Stimulated activated CD4-positive, alpha-beta T cell treated with anti-CD3 and anti-CD28 coated beads, Interleukin-12 subunit alpha, Interleukin-12 subunit beta, amount 100 ng/mL, for 48 hours (primary cell): Measurements from ENCODE around the gene CALD1.

Experiments
- DNase-seq, 3 donors: peaks; one replicate each; pipeline ENCODE4 v3.0.0-alpha.2; 2020; ENCODE audit warnings: low read depth in 2 of 3, low spot score in 1 of 3

Gene CALD1

GRCh38 chr7:134778941-134779740, at the start of gene CALD1:
Gene CALD1 (plus strand): TSS chr7:134779634. CDS start chr7:134867734, 88,100 bp downstream.
- no peak for DNase-seq

- no peak for DNase-seq
Measured at GRCh38 chr7:134729895-134730294, 49.5 kb upstream of the CALD1 start.

- DNase-seq: no peak
Measured at GRCh38 chr7:134730411-134730829, 49.0 kb upstream of the CALD1 start.

- no peak for DNase-seq
Measured at GRCh38 chr7:134731616-134732015, 47.8 kb upstream of the CALD1 start.

GRCh38 chr7:134732728-134733127, 46.7 kb upstream of the CALD1 start:
- DNase-seq: no peak

GRCh38 chr7:134736381-134736780, 43.1 kb upstream of the CALD1 start:
- DNase-seq: no peak

GRCh38 chr7:134737566-134738345, 41.7 kb upstream of the CALD1 start:
- DNase-seq: peak; percentile 14 to 36 (median 24)

GRCh38 chr7:134739362-134739761, 40.1 kb upstream of the CALD1 start:
- DNase-seq: no peak

GRCh38 chr7:134740376-134740775, 39.1 kb upstream of the CALD1 start:
- no peak for DNase-seq

GRCh38 chr7:134741907-134742635, 37.4 kb upstream of the CALD1 start:
- DNase-seq: no peak

- no peak for DNase-seq
Measured at GRCh38 chr7:134742688-134743350, 36.6 kb upstream of the CALD1 start.

- no peak for DNase-seq
Measured at GRCh38 chr7:134744569-134744968, 34.9 kb upstream of the CALD1 start.

GRCh38 chr7:134747326-134747725, 32.1 kb upstream of the CALD1 start:
- no peak for DNase-seq

GRCh38 chr7:134750083-134751062, 29.1 kb upstream of the CALD1 start:
- DNase-seq: peak; percentile 45 to 80 (median 63)

GRCh38 chr7:134752006-134752760, 27.3 kb upstream of the CALD1 start:
- DNase-seq: no peak

- peak in 2 of 3 donors; percentile 37 to 38 for DNase-seq
Measured at GRCh38 chr7:134755422-134756022, 23.9 kb upstream of the CALD1 start.

- no peak for DNase-seq
Measured at GRCh38 chr7:134757938-134758337, 21.5 kb upstream of the CALD1 start.

- DNase-seq: no peak
Measured at GRCh38 chr7:134758981-134759380, 20.5 kb upstream of the CALD1 start.

GRCh38 chr7:134761266-134761665, 18.2 kb upstream of the CALD1 start:
- no peak for DNase-seq
